Ishikawa (cell line): Measurements from ENCODE around the gene TRIM38.

ENCODE experiments used
- CEBPB ChIP-seq: IDR thresholded peaks from 2 replicates; pipeline ENCODE4 v1.6.1; 2012
- CREB1 ChIP-seq: IDR thresholded peaks from 2 replicates; pipeline ENCODE4 v1.6.1; 2012; ENCODE audit warnings: low read depth
- EP300 ChIP-seq: IDR thresholded peaks from 2 replicates; pipeline ENCODE4 v1.6.1; 2012; ENCODE audit warnings: borderline replicate concordance
- FOXM1 ChIP-seq: IDR thresholded peaks from 2 replicates; pipeline ENCODE4 v1.6.1; 2012; ENCODE audit warnings: low read depth, borderline replicate concordance
- RAD21 ChIP-seq: IDR thresholded peaks from 2 replicates; pipeline ENCODE4 v1.6.1; 2012; ENCODE audit warnings: low read depth
- TCF12 ChIP-seq: IDR thresholded peaks from 2 replicates; pipeline ENCODE4 v1.6.1; 2012; ENCODE audit warnings: low read depth
- ZBTB7A ChIP-seq: IDR thresholded peaks from 2 replicates; pipeline ENCODE4 v1.6.1; 2012; ENCODE audit warnings: low read depth

GRCh38 chr6:25919657-25920056, 42.9 kb upstream of the TRIM38 start:
- TF ChIP-seq ZBTB7A: no peak
- TF ChIP-seq FOXM1: no peak
- TF ChIP-seq CREB1: no peak
- no peak for TF ChIP-seq CEBPB
- no peak for TF ChIP-seq EP300
- TF ChIP-seq RAD21: no peak
- TF ChIP-seq TCF12: no peak
